ENCODE results near the gene ANKRD9.

ANKRD9 gene

DNA sequence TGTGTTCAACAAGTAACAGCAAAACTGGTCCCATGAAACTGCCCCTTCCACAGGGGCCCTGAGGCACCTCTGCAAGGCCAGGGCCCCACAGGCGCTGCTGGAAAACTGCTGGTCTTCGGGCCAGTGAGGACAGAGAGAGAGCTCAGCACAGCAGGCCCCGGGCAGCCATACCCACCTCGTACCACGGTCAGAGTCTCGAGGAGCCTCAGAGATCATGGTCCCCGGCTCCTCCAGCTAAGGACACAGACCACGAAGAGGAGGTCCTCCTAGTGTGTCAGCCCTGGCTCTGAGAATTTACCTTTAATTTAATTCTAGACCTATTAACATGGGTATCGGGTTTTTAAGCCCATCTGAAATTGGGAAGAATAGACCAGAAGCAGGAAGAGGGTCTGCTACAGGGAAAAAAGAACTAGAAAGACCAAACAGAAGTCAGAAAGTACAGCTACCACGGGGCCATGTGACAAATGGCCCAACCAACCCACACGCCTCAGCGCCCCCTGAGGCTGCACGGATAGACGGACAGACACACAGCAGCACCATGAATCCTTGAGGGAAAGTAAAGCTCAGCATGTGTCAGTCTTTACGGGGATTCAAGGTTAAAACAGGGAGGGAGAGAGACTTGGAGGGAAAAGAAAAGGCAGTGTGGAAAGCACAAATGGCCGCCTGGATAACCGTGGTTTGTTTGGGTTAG is 22.9 kb downstream of the ANKRD9 start:
- no peak for DNase-seq
- H3K4me1 ChIP-seq, result no peaks in the 10 kb centered on the region
- H3K27me3 ChIP-seq, result no peaks in the 10 kb centered on the region

DNA sequence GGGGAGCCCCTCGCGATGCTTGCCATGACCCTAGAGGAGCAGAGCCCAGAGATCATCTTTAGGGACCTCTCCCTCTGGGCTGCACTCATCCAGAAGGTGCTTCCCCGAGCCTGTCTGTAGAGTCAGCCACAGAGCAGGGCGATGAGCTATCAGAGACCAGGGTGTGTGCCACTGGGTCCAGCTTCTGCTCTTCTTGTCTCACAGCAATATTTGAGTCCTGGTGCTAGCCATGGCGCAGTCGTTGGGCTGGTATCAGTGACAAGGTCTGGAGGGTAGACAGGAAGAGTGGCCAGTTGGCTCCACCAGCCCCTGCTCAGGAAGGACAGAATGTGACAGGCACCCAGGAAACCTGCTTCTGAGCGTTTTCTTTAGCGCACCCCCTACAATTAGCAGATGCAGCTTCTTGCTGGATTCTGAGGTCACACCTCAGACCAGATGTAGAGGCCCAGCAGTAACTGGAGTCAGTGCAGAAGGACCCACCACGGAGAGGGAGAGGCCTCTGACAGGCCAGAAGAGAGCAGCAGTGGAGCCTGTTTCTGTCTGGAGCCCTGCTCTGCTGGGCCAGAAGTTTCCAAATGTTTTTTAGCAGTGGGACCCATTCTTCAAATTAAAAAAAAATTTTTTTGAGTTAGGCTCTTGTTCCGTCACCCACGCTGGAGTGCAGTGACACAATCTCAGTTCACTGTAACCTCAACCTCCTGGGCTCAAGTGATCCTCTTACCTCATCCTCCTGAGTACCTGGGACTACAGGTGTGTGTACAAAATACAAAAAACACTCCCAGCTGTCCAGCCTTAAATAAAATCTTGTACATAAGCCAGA is 23.7 kb downstream of the ANKRD9 start:
- Histone ChIP-seq H3K9me3 (no peaks in the 10 kb centered on the region), H3K27me3 (no peaks in the 10 kb centered on the region), H3K4me1 (no peaks in the 10 kb centered on the region), H3K36me3 (no peaks in the 10 kb centered on the region), H3K4me3 (ENCODE audit: low read depth, low read length) (no peak overlapping the region)
- TF ChIP-seq, protein P1, sequence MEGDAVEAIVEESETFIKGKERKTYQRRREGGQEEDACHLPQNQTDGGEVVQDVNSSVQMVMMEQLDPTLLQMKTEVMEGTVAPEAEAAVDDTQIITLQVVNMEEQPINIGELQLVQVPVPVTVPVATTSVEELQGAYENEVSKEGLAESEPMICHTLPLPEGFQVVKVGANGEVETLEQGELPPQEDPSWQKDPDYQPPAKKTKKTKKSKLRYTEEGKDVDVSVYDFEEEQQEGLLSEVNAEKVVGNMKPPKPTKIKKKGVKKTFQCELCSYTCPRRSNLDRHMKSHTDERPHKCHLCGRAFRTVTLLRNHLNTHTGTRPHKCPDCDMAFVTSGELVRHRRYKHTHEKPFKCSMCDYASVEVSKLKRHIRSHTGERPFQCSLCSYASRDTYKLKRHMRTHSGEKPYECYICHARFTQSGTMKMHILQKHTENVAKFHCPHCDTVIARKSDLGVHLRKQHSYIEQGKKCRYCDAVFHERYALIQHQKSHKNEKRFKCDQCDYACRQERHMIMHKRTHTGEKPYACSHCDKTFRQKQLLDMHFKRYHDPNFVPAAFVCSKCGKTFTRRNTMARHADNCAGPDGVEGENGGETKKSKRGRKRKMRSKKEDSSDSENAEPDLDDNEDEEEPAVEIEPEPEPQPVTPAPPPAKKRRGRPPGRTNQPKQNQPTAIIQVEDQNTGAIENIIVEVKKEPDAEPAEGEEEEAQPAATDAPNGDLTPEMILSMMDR (IDR thresholded peaks at IDR 0.05; ENCODE audit: low read depth, low read length), result no peak
- no peak for DNase-seq

More for the DNA sequence above, 22.9 kb downstream of the ANKRD9 start:
- TF ChIP-seq, protein P1 (IDR thresholded peaks at IDR 0.05; ENCODE audit: low read depth, low read length), result no peak
- no peak overlapping the region for H3K4me3 ChIP-seq (ENCODE audit: low read depth, low read length)
- no peaks in the 10 kb centered on the region for H3K36me3 ChIP-seq
- no peaks in the 10 kb centered on the region for H3K9me3 ChIP-seq

DNA sequence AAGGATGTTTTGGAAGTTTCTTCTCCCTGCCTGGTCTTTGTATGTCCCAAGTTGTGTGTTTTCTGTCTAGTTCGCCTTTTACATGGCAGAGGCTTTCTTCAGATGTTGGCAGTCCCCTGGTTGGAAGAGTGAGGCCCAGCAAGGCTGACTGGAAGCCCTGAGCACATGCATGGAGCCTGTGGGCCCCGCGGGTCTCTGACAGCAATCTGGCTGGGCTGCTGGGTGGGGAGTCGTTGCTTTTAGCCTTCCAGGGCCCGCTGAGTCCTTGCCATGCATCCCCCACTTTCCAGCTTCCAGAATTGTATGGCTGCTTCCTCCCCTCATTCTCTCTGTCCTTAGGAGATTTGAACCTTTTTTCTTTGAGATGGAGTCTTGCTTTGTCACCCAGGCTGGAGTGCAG is 25.3 kb downstream of the ANKRD9 start:
- no peak for DNase-seq
- no peaks in the 10 kb centered on the region for H3K9me3 ChIP-seq
- TF ChIP-seq, protein P1 (IDR thresholded peaks at IDR 0.05; ENCODE audit: low read depth, low read length), result no peak
- H3K36me3 ChIP-seq, result no peaks in the 10 kb centered on the region
- H3K4me3 ChIP-seq (ENCODE audit: low read depth, low read length), result no peak overlapping the region
- no peaks in the 10 kb centered on the region for H3K4me1 ChIP-seq
- H3K27me3 ChIP-seq, result no peaks in the 10 kb centered on the region

DNA sequence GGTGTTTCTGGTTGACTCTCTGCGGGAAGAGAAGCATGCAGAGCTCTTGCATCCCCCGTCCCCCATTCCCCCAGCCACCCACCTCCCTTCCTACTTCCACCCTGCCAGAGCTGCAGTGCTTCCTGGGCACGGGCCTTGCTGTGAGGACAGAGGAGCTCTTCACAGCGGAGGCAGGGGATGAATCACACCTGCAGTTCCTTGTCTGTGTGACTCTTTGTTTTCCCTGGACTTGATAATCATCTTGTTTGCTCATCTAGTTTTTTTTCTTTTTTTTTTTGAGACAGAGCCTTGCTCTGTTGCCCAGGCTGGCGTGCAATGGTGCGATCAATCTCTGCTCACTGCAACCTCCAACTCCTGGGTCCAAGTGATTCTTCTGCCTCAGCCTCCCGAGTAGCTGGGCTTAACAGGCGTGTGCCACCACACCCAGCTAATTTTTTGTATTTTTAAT is 27.8 kb downstream of the ANKRD9 start:
- no peak overlapping the region for H3K4me3 ChIP-seq (ENCODE audit: low read depth, low read length)
- H3K36me3 ChIP-seq, result no peaks in the 10 kb centered on the region
- DNase-seq, result no peak
- no peaks in the 10 kb centered on the region for H3K4me1 ChIP-seq
- TF ChIP-seq, protein P1 (IDR thresholded peaks at IDR 0.05; ENCODE audit: low read depth, low read length), result no peak
- no peaks in the 10 kb centered on the region for H3K9me3 ChIP-seq
- no peaks in the 10 kb centered on the region for H3K27me3 ChIP-seq

DNA sequence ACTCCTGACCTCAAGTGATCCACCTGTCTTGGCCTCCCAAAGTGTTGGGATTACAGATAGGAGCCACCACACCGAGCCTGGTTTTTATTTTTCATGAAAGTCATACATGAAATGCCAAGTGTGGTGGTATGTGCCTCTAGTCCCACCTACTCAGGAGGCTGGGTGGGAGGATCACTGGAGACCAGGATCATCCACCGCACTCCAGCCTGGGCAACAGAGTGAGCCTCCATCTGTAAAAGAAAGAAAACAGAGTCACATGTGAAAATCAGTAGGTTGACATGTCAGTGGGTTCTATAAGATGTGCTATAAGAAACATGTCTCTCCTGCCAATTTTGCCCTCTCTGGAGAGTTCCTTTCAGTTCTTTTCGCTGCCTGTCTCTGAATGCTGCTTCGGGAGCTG is 28.2 kb downstream of the ANKRD9 start:
- TF ChIP-seq, protein P1 (IDR thresholded peaks at IDR 0.05; ENCODE audit: low read depth, low read length), result no peak
- no peak for DNase-seq
- Histone ChIP-seq H3K4me1 (no peaks in the 10 kb centered on the region), H3K36me3 (no peaks in the 10 kb centered on the region), H3K27me3 (no peaks in the 10 kb centered on the region), H3K4me3 (ENCODE audit: low read depth, low read length) (no peak overlapping the region), H3K9me3 (no peaks in the 10 kb centered on the region)

DNA sequence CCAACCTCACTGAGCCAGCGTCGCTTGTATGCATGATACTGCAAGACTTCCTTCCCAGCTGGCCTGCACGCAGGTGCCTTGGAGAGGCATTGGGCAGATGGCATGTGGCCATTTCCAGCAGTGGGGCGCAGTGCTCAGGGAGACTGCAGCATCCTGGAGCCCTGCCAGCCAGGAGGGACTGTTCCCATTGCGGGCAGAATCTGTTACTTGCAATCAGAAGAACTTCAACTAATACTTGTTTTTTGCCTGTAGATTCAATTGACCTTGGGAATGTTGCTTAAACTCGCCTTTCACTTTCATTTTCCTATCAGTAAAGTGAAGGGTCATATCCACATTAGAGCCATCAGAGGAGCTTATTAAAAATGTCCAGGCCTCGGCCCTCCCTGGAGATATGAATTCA is 29.8 kb downstream of the ANKRD9 start:
- Histone ChIP-seq H3K4me1 (no peaks in the 10 kb centered on the region), H3K4me3 (ENCODE audit: low read depth, low read length) (no peak overlapping the region), H3K9me3 (no peaks in the 10 kb centered on the region), H3K36me3 (no peaks in the 10 kb centered on the region), H3K27me3 (no peaks in the 10 kb centered on the region)
- TF ChIP-seq, protein P1 (IDR thresholded peaks at IDR 0.05; ENCODE audit: low read depth, low read length), result no peak
- DNase-seq, result peak; percentile 89
